MM.1S (cell line): ENCODE data around the gene KIRREL3.
"Not testable (repeated sequence)": the region's sequence is repeated elsewhere in the genome, so short reads cannot be mapped to it uniquely, and the experiment has no call there.

Experiments
- DNase-seq: peaks from one replicate; pipeline ENCODE4 v3.0.0-alpha.2; 2015
- H2AFZ ChIP-seq: fragments of 300-600 bp; sonication (generic); 2 replicates; pipeline ENCODE4 v1.6.0; 2016; ENCODE audit warnings: antibody characterized with exemption, low read length
- H3F3A ChIP-seq: fragments of 300-600 bp; sonication (generic); 2 replicates; pipeline ENCODE4 v1.6.1; 2016; ENCODE audit warnings: mild to moderate bottlenecking, antibody characterized with exemption, low read length, moderate library complexity, mixed read lengths; ENCODE audit not compliant: insufficient read depth
- H3K27ac ChIP-seq: fragments of 300-600 bp; sonication (generic); 2 replicates; pipeline ENCODE4 v1.5.1; 2016; ENCODE audit warnings: mild to moderate bottlenecking, low read length
- H3K27me3 ChIP-seq: fragments of 300-600 bp; sonication (generic); replicated peaks from 2 replicates; pipeline ENCODE4 v1.6.0; 2016; ENCODE audit warnings: low read length; ENCODE audit not compliant: insufficient read depth
- H3K36me3 ChIP-seq: fragments of 300-600 bp; sonication (generic); replicated peaks from 2 replicates; pipeline ENCODE4 v1.6.1; 2016; ENCODE audit warnings: mild to moderate bottlenecking, low read length, mixed read lengths; ENCODE audit not compliant: insufficient read depth
- H3K4me1 ChIP-seq: fragments of 300-600 bp; sonication (generic); 2 replicates; pipeline ENCODE4 v1.6.1; 2016; ENCODE audit warnings: low read length, mixed read lengths
- H3K4me2 ChIP-seq: fragments of 300-600 bp; sonication (generic); 2 replicates; pipeline ENCODE4 v1.6.0; 2016; ENCODE audit warnings: low read depth, low read length
- H3K4me3 ChIP-seq: fragments of 300-600 bp; sonication (generic); 2 replicates; pipeline ENCODE4 v1.5.1; 2016; ENCODE audit warnings: low read length, mixed read lengths
- H3K79me2 ChIP-seq: fragments of 300-600 bp; sonication (generic); 2 replicates; pipeline ENCODE4 v1.6.1; 2016; ENCODE audit warnings: mixed run types, low read length, mixed read lengths
- H3K9ac ChIP-seq: fragments of 300-600 bp; sonication (generic); 2 replicates; pipeline ENCODE4 v1.6.1; 2016; ENCODE audit warnings: low read length, mixed read lengths
- H3K9me2 ChIP-seq: fragments of 300-600 bp; sonication (generic); replicated peaks from 2 replicates; pipeline ENCODE4 v1.6.1; 2016; ENCODE audit warnings: mild to moderate bottlenecking, low read length, mixed read lengths; ENCODE audit not compliant: insufficient read depth
- H3K9me3 ChIP-seq: fragments of 300-600 bp; sonication (generic); replicated peaks from 2 replicates; pipeline ENCODE4 v1.6.1; 2016; ENCODE audit warnings: mild to moderate bottlenecking, low read length, mixed read lengths; ENCODE audit not compliant: insufficient read depth
- H4K20me1 ChIP-seq: fragments of 300-600 bp; sonication (generic); 2 replicates; pipeline ENCODE4 v1.6.1; 2016; ENCODE audit warnings: mild to moderate bottlenecking, low read length, moderate library complexity, mixed read lengths; ENCODE audit not compliant: insufficient read depth
- CTCF ChIP-seq: fragments of 300-600 bp; sonication (generic); IDR thresholded peaks from 2 replicates; pipeline ENCODE4 v1.5.1; 2016; ENCODE audit warnings: antibody characterized with exemption, low read length, mixed read lengths
- EZH2 ChIP-seq: fragments of 300-600 bp; sonication (generic); optimal IDR thresholded peaks from 2 replicates; pipeline ENCODE3; 2017; ENCODE audit warnings: low read depth, mild to moderate bottlenecking, antibody characterized with exemption, low read length, mixed read lengths
- EZH2phosphoT487 ChIP-seq: fragments of 300-600 bp; sonication (generic); IDR thresholded peaks from 2 replicates; pipeline ENCODE4 v1.6.1; 2018; ENCODE audit warnings: antibody characterized with exemption, low read length

Gene KIRREL3

GRCh38 chr11:126394634-126395072, 605.9 kb downstream of the KIRREL3 start:
- not testable (repeated sequence) for H4K20me1 ChIP-seq, H3K9me2 ChIP-seq, DNase-seq, H3K4me3 ChIP-seq, H3K4me2 ChIP-seq, H3K79me2 ChIP-seq, H3K27me3 ChIP-seq, H3K9me3 ChIP-seq, H3F3A ChIP-seq, H3K27ac ChIP-seq, H3K36me3 ChIP-seq, H3K9ac ChIP-seq, H3K4me1 ChIP-seq, H2AFZ ChIP-seq

DNA sequence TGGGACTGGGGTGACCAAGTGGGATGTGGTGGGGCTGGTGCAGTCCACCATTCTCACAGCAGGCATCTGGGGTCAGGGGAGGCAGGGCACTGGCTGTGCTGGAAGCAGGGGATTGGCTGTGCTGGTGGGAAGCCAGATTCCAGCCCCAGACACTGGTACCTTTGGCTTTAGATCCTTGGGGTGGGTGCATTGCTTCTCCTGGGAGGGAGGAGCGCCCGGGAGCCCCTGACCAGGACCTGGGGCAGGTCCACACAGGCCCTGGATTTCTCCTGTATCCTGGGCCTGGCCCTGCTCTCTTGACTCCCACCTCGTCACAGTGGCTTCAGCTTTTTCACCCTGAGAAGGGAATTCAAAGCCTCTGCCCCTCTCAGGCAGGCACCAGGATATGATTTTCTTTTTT, 606.5 kb downstream of the KIRREL3 start:
- TF ChIP-seq EZH2phosphoT487 (no peak), EZH2 (no peak), CTCF (no peak)
- no peaks in the 10 kb centered on the region for H3K36me3 ChIP-seq
- H3K27me3 ChIP-seq, result no peaks in the 10 kb centered on the region
- H2AFZ ChIP-seq, result no peak overlapping the region
- H3K79me2 ChIP-seq, result no peaks in the 10 kb centered on the region
- no peaks in the 10 kb centered on the region for H3F3A ChIP-seq
- H3K4me3 ChIP-seq, result no peak overlapping the region
- H3K4me2 ChIP-seq, result no peak overlapping the region
- H4K20me1 ChIP-seq, result no peaks in the 10 kb centered on the region
- no peaks in the 10 kb centered on the region for H3K4me1 ChIP-seq
- no peak overlapping the region for H3K27ac ChIP-seq
- no peak overlapping the region for H3K9ac ChIP-seq
- no peaks in the 10 kb centered on the region for H3K9me2 ChIP-seq
- no peaks in the 10 kb centered on the region for H3K9me3 ChIP-seq
- no peak for DNase-seq

DNA sequence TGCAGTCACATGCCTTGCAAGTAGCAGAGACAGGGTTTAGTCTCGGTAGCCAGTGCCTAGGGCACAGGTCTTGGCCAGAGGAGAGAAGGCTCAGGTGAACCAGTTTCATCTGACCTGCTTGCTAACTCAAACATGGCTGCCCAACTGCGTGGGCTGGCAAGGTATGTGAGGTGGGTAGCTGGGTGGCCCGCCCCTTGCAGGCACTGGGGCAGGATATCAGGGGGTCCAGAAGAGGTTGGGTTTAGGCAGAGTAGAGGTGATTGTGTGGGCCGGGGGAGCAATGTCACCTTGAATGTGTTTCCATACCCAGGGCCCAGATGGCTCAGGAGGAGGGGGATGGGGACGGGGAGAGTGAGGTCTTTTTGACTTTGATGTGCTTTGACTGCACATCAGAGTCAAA, 607.4 kb downstream of the KIRREL3 start:
- H4K20me1 ChIP-seq, result no peaks in the 10 kb centered on the region
- no peak overlapping the region for H3K4me2 ChIP-seq
- no peaks in the 10 kb centered on the region for H3K79me2 ChIP-seq
- no peak overlapping the region for H3K27ac ChIP-seq
- H3K4me3 ChIP-seq, result no peak overlapping the region
- TF ChIP-seq CTCF, result no peak
- TF ChIP-seq EZH2, result no peak
- TF ChIP-seq EZH2phosphoT487, result no peak
- no peaks in the 10 kb centered on the region for H3K9me2 ChIP-seq
- no peaks in the 10 kb centered on the region for H3K4me1 ChIP-seq
- no peak for DNase-seq
- no peaks in the 10 kb centered on the region for H3K36me3 ChIP-seq
- H3K9ac ChIP-seq, result no peak overlapping the region
- H3K27me3 ChIP-seq, result no peaks in the 10 kb centered on the region
- no peak overlapping the region for H2AFZ ChIP-seq
- H3K9me3 ChIP-seq, result no peaks in the 10 kb centered on the region
- no peaks in the 10 kb centered on the region for H3F3A ChIP-seq

DNA sequence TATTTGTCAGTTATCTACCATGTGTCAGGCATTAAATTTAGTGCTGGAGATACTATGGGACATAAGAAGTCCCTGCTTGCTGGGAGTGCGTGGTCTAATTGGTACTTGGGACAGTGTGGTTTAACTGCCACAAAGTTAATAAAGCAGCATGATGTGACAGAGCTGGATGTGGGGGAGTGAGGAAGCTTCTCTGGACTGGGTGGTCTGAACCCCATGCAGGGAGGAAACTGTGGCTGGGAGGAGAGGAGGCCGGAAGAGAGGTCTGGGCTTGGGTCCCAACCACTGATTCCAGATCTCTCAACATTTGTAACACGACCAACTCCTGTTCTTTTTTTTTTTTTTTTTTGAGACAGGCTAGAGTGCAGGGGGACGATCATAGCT, 607.9 kb downstream of the KIRREL3 start:
- Histone ChIP-seq H3K4me2 (no peak overlapping the region), H3K27ac (no peak overlapping the region), H3K4me1 (no peaks in the 10 kb centered on the region), H2AFZ (no peak overlapping the region), H4K20me1 (no peaks in the 10 kb centered on the region), H3F3A (no peaks in the 10 kb centered on the region), H3K27me3 (no peaks in the 10 kb centered on the region), H3K4me3 (no peak overlapping the region), H3K36me3 (no peaks in the 10 kb centered on the region), H3K79me2 (no peaks in the 10 kb centered on the region), H3K9me2 (no peaks in the 10 kb centered on the region), H3K9me3 (no peaks in the 10 kb centered on the region), H3K9ac (no peak overlapping the region)
- no peak for DNase-seq
- TF ChIP-seq EZH2phosphoT487 (no peak), EZH2 (no peak), CTCF (no peak)
